Activated naive CD4-positive, alpha-beta T cell treated with anti-CD3 and anti-CD28 coated beads, Interleukin-2, amount 50 U/mL, for 16 hours (primary cell): ENCODE data around the gene CARMIL1.

Source experiments
- DNase-seq: peaks from one replicate; pipeline ENCODE4 v3.0.0-alpha.2; 2020

Gene CARMIL1

GRCh38 chr6:25311331-25311840 is 32.2 kb downstream of the CARMIL1 start:
- no peak for DNase-seq

GRCh38 chr6:25312034-25312620 is 33.0 kb downstream of the CARMIL1 start:
- no peak for DNase-seq

GRCh38 chr6:25312703-25313102 is 33.5 kb downstream of the CARMIL1 start:
- DNase-seq: no peak

GRCh38 chr6:25314509-25315175 is 35.5 kb downstream of the CARMIL1 start:
- DNase-seq: no peak

GRCh38 chr6:25315194-25316177 is 36.3 kb downstream of the CARMIL1 start:
- DNase-seq: no peak

GRCh38 chr6:25316626-25317025 is 37.5 kb downstream of the CARMIL1 start:
- DNase-seq: no peak

- DNase-seq: no peak
These were observed 39.4 kb downstream of the CARMIL1 start for GRCh38 chr6:25318589-25318988.

- DNase-seq: no peak
These were observed 41.3 kb downstream of the CARMIL1 start for GRCh38 chr6:25320459-25320858.

GRCh38 chr6:25322692-25323091 is 43.5 kb downstream of the CARMIL1 start:
- no peak for DNase-seq

- DNase-seq: no peak
These were observed 45.0 kb downstream of the CARMIL1 start for GRCh38 chr6:25324066-25324762.

GRCh38 chr6:25326126-25326525 is 47.0 kb downstream of the CARMIL1 start:
- DNase-seq: no peak

- DNase-seq: no peak
These were observed 47.8 kb downstream of the CARMIL1 start for GRCh38 chr6:25326960-25327359.

GRCh38 chr6:25327432-25327831 is 48.3 kb downstream of the CARMIL1 start:
- no peak for DNase-seq

- DNase-seq: no peak
These were observed 50.1 kb downstream of the CARMIL1 start for GRCh38 chr6:25329161-25329817.

- DNase-seq: no peak
These were observed 50.8 kb downstream of the CARMIL1 start for GRCh38 chr6:25329982-25330381.

- no peak for DNase-seq
These were observed 51.9 kb downstream of the CARMIL1 start for GRCh38 chr6:25330796-25331685.

- DNase-seq: no peak
These were observed 53.0 kb downstream of the CARMIL1 start for GRCh38 chr6:25332165-25332564.

- no peak for DNase-seq
These were observed 53.5 kb downstream of the CARMIL1 start for GRCh38 chr6:25332655-25333071.

- DNase-seq: no peak
These were observed 54.3 kb downstream of the CARMIL1 start for GRCh38 chr6:25333471-25333870.

GRCh38 chr6:25334793-25335192 is 55.6 kb downstream of the CARMIL1 start:
- no peak for DNase-seq

- no peak for DNase-seq
These were observed 57.8 kb downstream of the CARMIL1 start for GRCh38 chr6:25336996-25337395.
